Adipocyte (in vitro differentiated cells): ENCODE results near the gene TGFBR1.

Experiments used
- DNase-seq: peaks from one replicate; pipeline ENCODE4 v3.0.0-alpha.2; 2015; ENCODE audit warnings: low read depth
- H3K27me3 ChIP-seq: replicated peaks from 2 replicates; pipeline ENCODE4 v1.7.0; 2013; ENCODE audit warnings: mild to moderate bottlenecking, low read length, moderate library complexity; ENCODE audit not compliant: control insufficient read depth, insufficient read depth
- H3K36me3 ChIP-seq: 2 replicates; pipeline ENCODE4 v1.7.0; 2013; ENCODE audit warnings: low read length, mild to moderate bottlenecking, moderate library complexity; ENCODE audit not compliant: control insufficient read depth, insufficient read depth, severe bottlenecking
- H3K4me1 ChIP-seq: 2 replicates; pipeline ENCODE4 v1.7.0; 2013; ENCODE audit warnings: mild to moderate bottlenecking, low read length, moderate library complexity; ENCODE audit not compliant: control insufficient read depth, insufficient read depth
- H3K4me3 ChIP-seq: 2 replicates; pipeline ENCODE4 v1.7.0; 2013; ENCODE audit warnings: mild to moderate bottlenecking, low read length, moderate library complexity
- H3K9ac ChIP-seq: 2 replicates; pipeline ENCODE4 v1.7.0; 2013; ENCODE audit warnings: mild to moderate bottlenecking, low read length, moderate library complexity
- H3K9me3 ChIP-seq: 2 replicates; pipeline ENCODE4 v1.7.0; 2013; ENCODE audit warnings: mild to moderate bottlenecking, low read length, moderate library complexity; ENCODE audit not compliant: control insufficient read depth

The TGFBR1 gene

GRCh38 chr9:99112750-99113413, 8.0 kb downstream of the TGFBR1 start:
- DNase-seq, result no peak
- Histone ChIP-seq H3K36me3 (no peaks in the 10 kb centered on the region), H3K9me3 (no peaks in the 10 kb centered on the region), H3K4me1 (peaks cover 37% of the 10 kb centered on the region), H3K27me3 (no peaks in the 10 kb centered on the region), H3K9ac (no peak overlapping the region), H3K4me3 (no peak overlapping the region)

GRCh38 chr9:99113414-99114048, 8.6 kb downstream of the TGFBR1 start:
- Histone ChIP-seq H3K9ac (no peak overlapping the region), H3K9me3 (no peaks in the 10 kb centered on the region), H3K36me3 (no peaks in the 10 kb centered on the region), H3K4me1 (peaks cover 30% of the 10 kb centered on the region), H3K4me3 (no peak overlapping the region), H3K27me3 (no peaks in the 10 kb centered on the region)
- no peak for DNase-seq

- H3K36me3 ChIP-seq, result no peaks in the 10 kb centered on the region
- H3K9ac ChIP-seq, result no peak overlapping the region
- no peaks in the 10 kb centered on the region for H3K9me3 ChIP-seq
- DNase-seq, result no peak
- H3K4me3 ChIP-seq, result no peak overlapping the region
- peaks cover 25% of the 10 kb centered on the region for H3K4me1 ChIP-seq
- H3K27me3 ChIP-seq, result no peaks in the 10 kb centered on the region
Observed at GRCh38 chr9:99114049-99114440, 9.1 kb downstream of the TGFBR1 start.

- DNase-seq, result no peak
Observed at GRCh38 chr9:99114846-99115500, 10.1 kb downstream of the TGFBR1 start.

GRCh38 chr9:99116003-99116411, 11.1 kb downstream of the TGFBR1 start:
- Histone ChIP-seq H3K4me1 (peaks cover 15% of the 10 kb centered on the region), H3K4me3 (no peak overlapping the region)

More at GRCh38 chr9:99114846-99115500, 10.1 kb downstream of the TGFBR1 start:
- no peaks in the 10 kb centered on the region for H3K9me3 ChIP-seq
- peaks cover 16% of the 10 kb centered on the region for H3K4me1 ChIP-seq
- no peak overlapping the region for H3K9ac ChIP-seq
- no peak overlapping the region for H3K4me3 ChIP-seq
- no peaks in the 10 kb centered on the region for H3K27me3 ChIP-seq
- no peaks in the 10 kb centered on the region for H3K36me3 ChIP-seq

GRCh38 chr9:99118782-99119466, 14.0 kb downstream of the TGFBR1 start:
- Histone ChIP-seq H3K9me3 (no peaks in the 10 kb centered on the region), H3K4me1 (peaks cover 19% of the 10 kb centered on the region), H3K27me3 (no peaks in the 10 kb centered on the region), H3K36me3 (no peaks in the 10 kb centered on the region), H3K4me3 (no peak overlapping the region), H3K9ac (no peak overlapping the region)
- no peak for DNase-seq

More at GRCh38 chr9:99116003-99116411, 11.1 kb downstream of the TGFBR1 start:
- no peak for DNase-seq
- Histone ChIP-seq H3K36me3 (no peaks in the 10 kb centered on the region), H3K9me3 (no peaks in the 10 kb centered on the region), H3K9ac (no peak overlapping the region), H3K27me3 (no peaks in the 10 kb centered on the region)

GRCh38 chr9:99119976-99120655, 15.2 kb downstream of the TGFBR1 start:
- no peak overlapping the region for H3K4me3 ChIP-seq
- peaks cover 12% of the 10 kb centered on the region for H3K4me1 ChIP-seq
- H3K9me3 ChIP-seq, result no peaks in the 10 kb centered on the region
- H3K36me3 ChIP-seq, result no peaks in the 10 kb centered on the region
- no peak overlapping the region for H3K9ac ChIP-seq
- DNase-seq, result no peak
- H3K27me3 ChIP-seq, result no peaks in the 10 kb centered on the region

- Histone ChIP-seq H3K4me3 (no peak overlapping the region), H3K27me3 (no peaks in the 10 kb centered on the region), H3K4me1 (peaks cover 8% of the 10 kb centered on the region), H3K36me3 (no peaks in the 10 kb centered on the region), H3K9ac (no peak overlapping the region), H3K9me3 (no peaks in the 10 kb centered on the region)
- DNase-seq, result no peak
Observed at GRCh38 chr9:99121604-99122003, 16.7 kb downstream of the TGFBR1 start.

GRCh38 chr9:99124534-99125255, 19.8 kb downstream of the TGFBR1 start:
- Histone ChIP-seq H3K4me3 (no peak overlapping the region), H3K4me1 (peaks cover 23% of the 10 kb centered on the region), H3K36me3 (no peaks in the 10 kb centered on the region), H3K9ac (no peak overlapping the region), H3K9me3 (no peaks in the 10 kb centered on the region), H3K27me3 (no peaks in the 10 kb centered on the region)
- DNase-seq, result no peak

- no peak for DNase-seq
- H3K4me1 ChIP-seq, result peaks cover 23% of the 10 kb centered on the region
- H3K36me3 ChIP-seq, result no peaks in the 10 kb centered on the region
- H3K9ac ChIP-seq, result no peak overlapping the region
- H3K4me3 ChIP-seq, result no peak overlapping the region
- no peaks in the 10 kb centered on the region for H3K27me3 ChIP-seq
- H3K9me3 ChIP-seq, result no peaks in the 10 kb centered on the region
Observed at GRCh38 chr9:99125446-99125845, 20.5 kb downstream of the TGFBR1 start.
